ENCODE data around the gene NSL1.
"Not testable (repeated sequence)": the region's sequence is repeated elsewhere in the genome, so short reads cannot be mapped to it uniquely, and the experiment has no call there.

The NSL1 gene

GRCh38 chr1:212746546-212746945 is 45.0 kb downstream of the NSL1 start:
- DNase-seq, result no peak

GRCh38 chr1:212745303-212745702 is 46.3 kb downstream of the NSL1 start:
- no peak for DNase-seq

- no peak for DNase-seq
Measured at GRCh38 chr1:212743901-212744475, 47.6 kb downstream of the NSL1 start.

GRCh38 chr1:212738330-212738729 is 53.2 kb downstream of the NSL1 start:
- DNase-seq, result no peak

GRCh38 chr1:212737559-212737958 is 54.0 kb downstream of the NSL1 start:
- DNase-seq, result no peak

- DNase-seq, result no peak
Measured at GRCh38 chr1:212733109-212733508, 58.5 kb downstream of the NSL1 start.

- DNase-seq, result no peak
Measured at GRCh38 chr1:212731630-212732029, 59.9 kb downstream of the NSL1 start.

- DNase-seq, result no peak
Measured at GRCh38 chr1:212728606-212729005, 63.0 kb downstream of the NSL1 start.

GRCh38 chr1:212727386-212728181 is 64.0 kb downstream of the NSL1 start:
- DNase-seq, result no peak

GRCh38 chr1:212724679-212725078 is 66.9 kb downstream of the NSL1 start:
- not testable (repeated sequence) for DNase-seq

- DNase-seq, result no peak
Measured at GRCh38 chr1:212722270-212722957, 69.2 kb downstream of the NSL1 start.

GRCh38 chr1:212721388-212722247 is 70.0 kb downstream of the NSL1 start:
- DNase-seq, result peak; percentile 81

GRCh38 chr1:212719633-212720032 is 71.9 kb downstream of the NSL1 start:
- no peak for DNase-seq

GRCh38 chr1:212718499-212718898 is 73.1 kb downstream of the NSL1 start:
- DNase-seq, result no peak

- DNase-seq, result no peak
Measured at GRCh38 chr1:212716161-212716560, 75.4 kb downstream of the NSL1 start.

GRCh38 chr1:212713465-212714136 is 78.0 kb downstream of the NSL1 start:
- DNase-seq, result no peak

GRCh38 chr1:212712451-212713303 is 78.9 kb downstream of the NSL1 start:
- no peak for DNase-seq

- not testable (repeated sequence) for DNase-seq
Measured at GRCh38 chr1:212711974-212712373, 79.6 kb downstream of the NSL1 start.

- DNase-seq, result no peak
Measured at GRCh38 chr1:212710566-212710965, 81.0 kb downstream of the NSL1 start.

- DNase-seq, result no peak
Measured at GRCh38 chr1:212703991-212704564, 87.5 kb downstream of the NSL1 start.

- DNase-seq, result no peak
Measured at GRCh38 chr1:212702672-212703071, 88.9 kb downstream of the NSL1 start.
